GM21529 (cell line): ENCODE measurements around the gene L3MBTL2.

Experiments
- ATAC-seq: cut with Tn5 transposase; IDR thresholded peaks from one replicate; pipeline ENCODE4 v1.9.1; 2021; ENCODE audit not compliant: unreplicated experiment

The L3MBTL2 gene

GRCh38 chr22:41206719-41207118 lies 1.6 kb downstream of the L3MBTL2 start:
- no peak for ATAC-seq

- ATAC-seq: no peak
These were observed 10.3 kb downstream of the L3MBTL2 start for GRCh38 chr22:41215409-41215808.

- no peak for ATAC-seq
These were observed 10.8 kb downstream of the L3MBTL2 start for GRCh38 chr22:41215926-41216325.

GRCh38 chr22:41216984-41217383 lies 11.9 kb downstream of the L3MBTL2 start:
- no peak for ATAC-seq

- ATAC-seq: no peak
These were observed 12.5 kb downstream of the L3MBTL2 start for GRCh38 chr22:41217553-41218157.

- ATAC-seq: no peak
These were observed 17.9 kb downstream of the L3MBTL2 start for GRCh38 chr22:41222846-41223507.

GRCh38 chr22:41223535-41223934 lies 18.4 kb downstream of the L3MBTL2 start:
- ATAC-seq: no peak

GRCh38 chr22:41226723-41227655 lies 21.9 kb downstream of the L3MBTL2 start:
- ATAC-seq: no peak

- ATAC-seq: no peak
These were observed 24.1 kb downstream of the L3MBTL2 start for GRCh38 chr22:41229215-41229614.

GRCh38 chr22:41229730-41230400 lies 24.8 kb downstream of the L3MBTL2 start:
- ATAC-seq: no peak

- ATAC-seq: no peak
These were observed 25.3 kb downstream of the L3MBTL2 start for GRCh38 chr22:41230401-41230785.

GRCh38 chr22:41231369-41231768 lies 26.3 kb downstream of the L3MBTL2 start:
- no peak for ATAC-seq

GRCh38 chr22:41234815-41235695 lies 29.9 kb downstream of the L3MBTL2 start:
- no peak for ATAC-seq

GRCh38 chr22:41237036-41237706 lies 32.1 kb downstream of the L3MBTL2 start:
- no peak for ATAC-seq

- ATAC-seq: peak; percentile 63
These were observed 32.8 kb downstream of the L3MBTL2 start for GRCh38 chr22:41237707-41238569.

- ATAC-seq: no peak
These were observed 33.7 kb downstream of the L3MBTL2 start for GRCh38 chr22:41238570-41239442.

GRCh38 chr22:41239443-41240128 lies 34.5 kb downstream of the L3MBTL2 start:
- no peak for ATAC-seq
